LNCaP clone FGC (cell line): Measurements from ENCODE around the gene COPS4.
"Not testable (repeated sequence)": the region's sequence is repeated elsewhere in the genome, so short reads cannot be mapped to it uniquely, and the experiment has no call there.

Source experiments
- DNase-seq: peaks from one replicate; pipeline ENCODE4 v3.0.0-alpha.2; 2011; ENCODE audit warnings: low read depth
- H3K4me3 ChIP-seq: 2 replicates; pipeline ENCODE4 v1.5.1; 2011; ENCODE audit warnings: mild to moderate bottlenecking, low read depth, low read length, control low read depth
- TF ChIP-seq, protein P1 (sequence below): IDR thresholded peaks from 2 replicates; pipeline ENCODE4 v1.5.1; 2012; ENCODE audit warnings: mild to moderate bottlenecking; ENCODE audit not compliant: control insufficient read depth, insufficient read depth; ENCODE audit errors: extremely low read depth

The COPS4 gene

DNA sequence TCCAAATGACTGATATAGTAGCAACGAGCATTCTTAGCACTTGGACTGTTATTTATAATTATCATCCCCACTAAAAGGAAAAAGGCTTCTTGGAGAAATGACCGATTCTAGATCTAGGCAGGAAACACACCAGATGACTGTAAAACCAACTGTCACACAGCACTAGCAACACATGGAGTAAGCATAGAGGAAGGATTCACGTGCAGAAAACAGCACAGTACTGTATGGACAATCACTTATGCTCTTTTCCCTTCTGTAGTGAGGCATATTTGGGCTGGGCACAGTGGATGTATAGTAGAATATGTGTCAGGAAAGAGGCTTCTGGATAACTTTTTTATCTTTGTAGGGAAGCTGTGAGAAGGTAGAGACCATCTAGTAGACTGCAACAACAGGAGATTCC is 6.0 kb upstream of the COPS4 start:
- no peak for DNase-seq
- TF ChIP-seq, protein P1, sequence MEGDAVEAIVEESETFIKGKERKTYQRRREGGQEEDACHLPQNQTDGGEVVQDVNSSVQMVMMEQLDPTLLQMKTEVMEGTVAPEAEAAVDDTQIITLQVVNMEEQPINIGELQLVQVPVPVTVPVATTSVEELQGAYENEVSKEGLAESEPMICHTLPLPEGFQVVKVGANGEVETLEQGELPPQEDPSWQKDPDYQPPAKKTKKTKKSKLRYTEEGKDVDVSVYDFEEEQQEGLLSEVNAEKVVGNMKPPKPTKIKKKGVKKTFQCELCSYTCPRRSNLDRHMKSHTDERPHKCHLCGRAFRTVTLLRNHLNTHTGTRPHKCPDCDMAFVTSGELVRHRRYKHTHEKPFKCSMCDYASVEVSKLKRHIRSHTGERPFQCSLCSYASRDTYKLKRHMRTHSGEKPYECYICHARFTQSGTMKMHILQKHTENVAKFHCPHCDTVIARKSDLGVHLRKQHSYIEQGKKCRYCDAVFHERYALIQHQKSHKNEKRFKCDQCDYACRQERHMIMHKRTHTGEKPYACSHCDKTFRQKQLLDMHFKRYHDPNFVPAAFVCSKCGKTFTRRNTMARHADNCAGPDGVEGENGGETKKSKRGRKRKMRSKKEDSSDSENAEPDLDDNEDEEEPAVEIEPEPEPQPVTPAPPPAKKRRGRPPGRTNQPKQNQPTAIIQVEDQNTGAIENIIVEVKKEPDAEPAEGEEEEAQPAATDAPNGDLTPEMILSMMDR = no peak
- H3K4me3 ChIP-seq = no peak overlapping the region

DNA sequence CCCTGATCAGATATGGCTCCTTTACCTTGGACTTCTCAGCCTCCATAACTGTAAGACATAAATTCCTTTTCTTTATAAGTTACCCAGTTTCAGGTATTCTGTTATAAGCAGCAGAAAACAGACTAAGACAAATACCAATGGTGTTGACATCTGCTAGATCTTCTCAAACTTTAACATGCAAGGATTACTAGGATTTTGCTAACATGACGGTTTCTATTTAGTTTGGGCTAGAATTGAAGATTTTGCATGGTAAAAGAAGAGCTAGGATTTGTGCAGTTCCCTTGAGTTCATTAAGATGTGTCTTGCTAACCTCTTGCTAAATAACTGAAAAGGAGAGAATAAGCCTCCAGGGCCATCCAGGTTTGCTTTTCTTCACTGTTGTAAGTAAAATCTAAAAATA is 5.3 kb upstream of the COPS4 start:
- no peak for DNase-seq
- TF ChIP-seq, protein P1 = no peak
- H3K4me3 ChIP-seq = no peak overlapping the region

DNA sequence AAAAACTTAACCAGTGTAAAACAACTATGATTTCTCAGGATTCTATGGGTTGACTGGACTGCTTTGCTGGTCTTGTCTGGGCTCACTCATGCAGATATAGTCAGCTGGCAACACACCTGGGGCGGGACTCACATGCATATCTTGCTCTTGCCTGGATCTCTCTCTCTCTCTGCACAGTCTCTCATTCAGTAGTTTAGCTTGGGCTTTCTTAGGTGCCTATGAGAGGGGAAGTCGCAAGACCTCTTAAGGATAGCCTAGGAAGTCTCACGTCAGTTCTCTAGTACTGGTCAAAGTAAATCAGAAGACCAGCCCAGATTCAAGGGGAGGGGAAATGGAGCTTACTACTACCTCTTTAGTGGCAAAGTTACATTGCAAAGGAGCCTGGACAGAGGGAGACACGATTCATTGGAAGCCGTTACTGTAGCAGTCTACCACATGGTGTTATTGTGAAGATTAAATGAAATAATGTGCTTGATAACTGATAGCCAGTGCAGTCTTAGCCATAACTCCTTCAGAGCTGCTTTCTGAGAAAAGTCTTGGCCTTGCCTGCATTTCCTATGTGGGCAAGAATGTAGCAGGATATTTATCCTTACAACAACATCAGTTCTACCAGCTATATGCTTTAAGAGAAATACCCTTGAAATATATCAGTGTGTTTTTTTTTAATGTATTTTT is 2.1 kb downstream of the COPS4 start:
- TF ChIP-seq, protein P1 = no peak
- no peak overlapping the region for H3K4me3 ChIP-seq
- no peak for DNase-seq

DNA sequence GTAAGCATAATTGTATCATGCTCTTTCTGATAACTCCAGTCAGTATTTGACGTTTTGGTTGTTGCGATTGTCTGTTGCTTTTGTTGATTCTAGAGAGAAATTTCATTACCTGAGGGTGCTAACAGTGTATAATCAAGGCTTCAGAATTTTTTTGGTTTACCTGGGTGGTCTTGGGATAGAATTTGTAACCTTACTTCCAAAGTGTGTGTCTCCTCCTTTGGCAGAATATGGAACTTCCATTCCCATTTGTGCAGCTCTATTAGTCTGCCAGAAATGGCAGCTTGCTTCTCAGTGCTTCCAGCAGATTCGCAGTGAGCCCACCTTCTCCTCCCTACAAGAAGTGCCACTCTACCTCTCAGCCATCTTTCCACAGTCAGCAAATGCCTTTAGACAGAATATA is 5.3 kb downstream of the COPS4 start:
- no peak for DNase-seq
- TF ChIP-seq, protein P1 = no peak
- H3K4me3 ChIP-seq = no peak overlapping the region

DNA sequence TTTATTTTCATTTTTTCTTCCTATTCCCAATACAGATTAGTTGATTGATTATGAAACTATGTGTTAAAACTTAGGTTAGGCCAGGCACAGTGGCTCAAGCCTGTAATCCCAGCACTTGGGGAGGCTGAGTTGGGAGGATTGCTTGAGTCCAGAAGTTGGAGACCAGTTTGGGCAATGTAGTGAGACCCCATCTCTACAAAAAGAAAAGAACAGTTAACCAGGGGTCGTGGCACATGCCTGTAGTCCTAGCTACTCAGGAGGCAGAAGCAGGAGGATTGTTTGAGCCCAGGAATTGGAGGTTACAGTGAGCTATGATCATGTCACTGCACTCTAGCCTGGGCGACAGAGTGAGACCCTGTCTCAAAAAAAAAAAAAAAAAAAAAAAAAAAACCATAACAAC is 8.2 kb downstream of the COPS4 start:
- not testable (repeated sequence) for H3K4me3 ChIP-seq, DNase-seq

DNA sequence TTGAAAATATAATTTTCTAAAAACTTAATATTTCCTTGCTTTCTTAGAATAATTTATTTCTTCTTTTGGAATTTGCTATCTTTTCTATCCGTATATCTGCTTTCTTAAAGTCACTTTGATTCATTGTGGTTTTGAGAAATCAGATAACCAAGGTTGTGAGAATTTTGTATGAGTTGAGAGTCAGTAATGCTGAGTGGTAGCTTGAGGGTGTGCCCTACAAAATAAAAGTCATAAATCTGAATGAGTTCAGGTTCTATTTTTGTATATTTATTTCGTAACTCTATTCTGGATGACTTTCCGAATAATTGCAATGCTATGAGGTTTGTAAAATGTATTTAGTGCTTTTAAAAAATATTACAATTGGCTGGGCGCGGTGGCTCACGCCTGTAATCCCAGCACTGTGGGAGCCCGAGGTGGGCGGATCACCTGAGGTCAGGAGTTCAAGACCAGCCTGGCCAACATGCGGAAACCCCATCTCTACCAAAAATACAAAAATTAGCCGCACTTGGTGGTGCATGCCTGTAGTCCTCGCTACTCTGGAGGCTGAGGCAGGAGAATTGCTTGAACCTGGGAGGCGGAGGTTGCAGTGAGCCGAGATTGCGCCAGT is 8.9 kb downstream of the COPS4 start:
- no peak for DNase-seq
- H3K4me3 ChIP-seq = no peak overlapping the region
- TF ChIP-seq, protein P1 = no peak

DNA sequence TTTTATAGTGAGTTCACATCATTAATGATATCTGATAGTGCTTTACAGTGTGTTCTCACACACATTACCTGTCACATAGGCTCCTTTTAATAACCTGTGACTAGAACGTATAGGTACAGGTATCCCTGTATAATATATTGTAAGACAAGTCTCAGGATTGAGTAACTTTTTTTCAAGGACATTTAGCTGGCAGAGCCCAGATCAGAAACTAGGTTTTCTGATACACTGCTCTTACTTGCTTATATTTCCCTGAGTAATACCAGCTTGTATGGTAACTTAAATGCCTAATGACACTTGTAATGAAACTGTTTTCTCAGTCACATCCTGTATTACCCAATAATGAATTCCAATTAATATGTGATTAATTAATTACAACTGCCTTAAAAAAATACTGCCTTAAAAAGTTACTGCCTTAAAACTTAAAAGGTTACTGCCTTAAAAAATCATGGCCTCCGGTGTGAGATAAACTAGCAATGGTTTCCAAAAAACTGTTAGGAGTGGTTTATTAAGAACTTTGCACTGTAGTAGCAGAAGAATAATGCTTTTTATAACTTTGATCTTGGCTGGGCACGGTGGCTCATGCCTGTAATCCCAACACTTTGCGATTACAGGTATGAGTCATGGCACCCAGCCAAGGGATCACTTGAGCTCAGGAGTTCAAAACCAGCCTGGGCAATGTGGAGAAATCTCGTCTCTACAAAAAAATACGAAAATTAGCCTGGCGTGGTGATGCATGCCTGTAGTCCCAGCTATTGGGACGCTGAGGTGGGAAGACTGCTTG is 11.9 kb downstream of the COPS4 start:
- peak; percentile 13 for DNase-seq
- no peak overlapping the region for H3K4me3 ChIP-seq
- TF ChIP-seq, protein P1 = no peak

DNA sequence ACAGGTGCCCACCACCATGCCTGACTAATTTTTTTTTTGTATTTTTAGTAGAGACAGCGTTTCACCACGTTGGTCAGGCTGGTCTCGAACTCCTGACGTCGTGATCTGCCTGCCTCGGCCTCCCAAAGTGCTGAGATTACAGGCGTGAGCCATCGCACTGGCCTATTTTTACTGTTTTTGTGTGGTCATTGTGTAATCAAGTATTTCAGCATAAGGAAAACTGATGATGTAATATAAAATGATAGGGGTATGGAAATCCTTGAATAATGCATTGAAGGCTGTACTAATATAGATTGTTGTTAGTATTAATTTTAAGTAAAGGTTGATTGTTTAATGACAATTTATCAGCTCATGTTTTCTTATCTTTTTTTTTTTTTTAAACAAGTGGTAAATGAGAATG is 13.8 kb downstream of the COPS4 start:
- not testable (repeated sequence) for DNase-seq

More for the DNA sequence above, 13.8 kb downstream of the COPS4 start:
- H3K4me3 ChIP-seq = not testable (repeated sequence)
